ENCODE measurements around the gene ANP32E.

GRCh38 chr1:150282558-150282958 lies 46.6 kb upstream of the ANP32E start:
- TF ChIP-seq, protein P1, sequence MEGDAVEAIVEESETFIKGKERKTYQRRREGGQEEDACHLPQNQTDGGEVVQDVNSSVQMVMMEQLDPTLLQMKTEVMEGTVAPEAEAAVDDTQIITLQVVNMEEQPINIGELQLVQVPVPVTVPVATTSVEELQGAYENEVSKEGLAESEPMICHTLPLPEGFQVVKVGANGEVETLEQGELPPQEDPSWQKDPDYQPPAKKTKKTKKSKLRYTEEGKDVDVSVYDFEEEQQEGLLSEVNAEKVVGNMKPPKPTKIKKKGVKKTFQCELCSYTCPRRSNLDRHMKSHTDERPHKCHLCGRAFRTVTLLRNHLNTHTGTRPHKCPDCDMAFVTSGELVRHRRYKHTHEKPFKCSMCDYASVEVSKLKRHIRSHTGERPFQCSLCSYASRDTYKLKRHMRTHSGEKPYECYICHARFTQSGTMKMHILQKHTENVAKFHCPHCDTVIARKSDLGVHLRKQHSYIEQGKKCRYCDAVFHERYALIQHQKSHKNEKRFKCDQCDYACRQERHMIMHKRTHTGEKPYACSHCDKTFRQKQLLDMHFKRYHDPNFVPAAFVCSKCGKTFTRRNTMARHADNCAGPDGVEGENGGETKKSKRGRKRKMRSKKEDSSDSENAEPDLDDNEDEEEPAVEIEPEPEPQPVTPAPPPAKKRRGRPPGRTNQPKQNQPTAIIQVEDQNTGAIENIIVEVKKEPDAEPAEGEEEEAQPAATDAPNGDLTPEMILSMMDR (conservative IDR thresholded peaks at IDR 0.05), result no peak
- TF ChIP-seq EZH2 (IDR thresholded peaks at IDR 0.05; ENCODE audit: low read depth), result no peak

Measured in PC-9 (cell line).